GM23338 (cell line): ENCODE data around the gene GART. TPM values are rescaled to one million over a fixed set of nuclear protein-coding genes. Genes with fewer than 3 reads are reported as not detected.

Experiments used
- ATAC-seq: fragments of 200-7000 bp; cut with Tn5 transposase; 3 replicates; pipeline ENCODE4 v1.9.1; 2020
- DNase-seq: peaks from one replicate; pipeline ENCODE4 v3.0.0-alpha.2; 2015; ENCODE audit warnings: low spot score
- H2AFZ ChIP-seq: fragments of 200-600 bp; sonication (generic); 2 replicates; pipeline ENCODE4 v1.8.0; 2016; ENCODE audit warnings: antibody characterized with exemption, mild to moderate bottlenecking, moderate library complexity
- H3F3A ChIP-seq: fragments of 200-600 bp; sonication (generic); replicated peaks from 2 replicates; pipeline ENCODE4 v1.8.0; 2017; ENCODE audit warnings: antibody characterized with exemption, mixed run types, low read depth
- H3K27ac ChIP-seq: fragments of 200-600 bp; sonication (generic); 2 replicates; pipeline ENCODE4 v1.6.1; 2016; ENCODE audit warnings: low read depth
- H3K27me3 ChIP-seq: fragments of 200-600 bp; sonication (generic); 2 replicates; pipeline ENCODE4 v1.8.0; 2016; ENCODE audit warnings: mild to moderate bottlenecking, mixed run types, moderate library complexity; ENCODE audit not compliant: insufficient read depth
- H3K36me3 ChIP-seq: fragments of 200-600 bp; sonication (generic); 2 replicates; pipeline ENCODE4 v1.8.0; 2016; ENCODE audit warnings: mild to moderate bottlenecking; ENCODE audit not compliant: insufficient read depth
- H3K4me1 ChIP-seq: fragments of 200-600 bp; sonication (generic); 2 replicates; pipeline ENCODE4 v1.8.0; 2016; ENCODE audit warnings: mild to moderate bottlenecking, moderate library complexity; ENCODE audit not compliant: insufficient read depth
- H3K4me2 ChIP-seq: fragments of 200-600 bp; sonication (generic); 2 replicates; pipeline ENCODE4 v1.7.1; 2017; ENCODE audit warnings: mixed run types
- H3K4me3 ChIP-seq: fragments of 200-600 bp; sonication (generic); 2 replicates; pipeline ENCODE4 v1.6.1; 2016; ENCODE audit warnings: mixed run types
- H3K79me2 ChIP-seq: fragments of 200-600 bp; sonication (generic); replicated peaks from 2 replicates; pipeline ENCODE4 v1.8.0; 2017; ENCODE audit warnings: mild to moderate bottlenecking; ENCODE audit not compliant: insufficient read depth
- H3K9me2 ChIP-seq: fragments of 200-600 bp; sonication (generic); 2 replicates; pipeline ENCODE4 v1.8.0; 2017; ENCODE audit not compliant: insufficient read depth
- H4K20me1 ChIP-seq: fragments of 200-600 bp; sonication (generic); replicated peaks from 2 replicates; pipeline ENCODE4 v1.8.0; 2017; ENCODE audit warnings: mild to moderate bottlenecking; ENCODE audit not compliant: insufficient read depth
- H3K27ac Mint-ChIP-seq: 2 replicates; pipeline ENCODE4 v1.8.0; 2020; ENCODE audit warnings: inconsistent platforms, mild to moderate bottlenecking, moderate library complexity, mixed read lengths
- H3K27me3 Mint-ChIP-seq: 3 replicates; pipeline ENCODE4 v1.8.0; 2022; ENCODE audit warnings: low read depth, mild to moderate bottlenecking, moderate library complexity, mixed read lengths, inconsistent platforms; ENCODE audit not compliant: insufficient read depth, poor library complexity
- H3K36me3 Mint-ChIP-seq: 3 replicates; pipeline ENCODE4 v1.8.0; 2021; ENCODE audit warnings: low read depth, mild to moderate bottlenecking, inconsistent platforms, moderate library complexity, mixed read lengths
- H3K4me1 Mint-ChIP-seq: 3 replicates; pipeline ENCODE4 v1.8.0; 2020; ENCODE audit warnings: mild to moderate bottlenecking, inconsistent platforms, mixed read lengths
- H3K4me3 Mint-ChIP-seq: 3 replicates; pipeline ENCODE4 v1.8.0; 2021; ENCODE audit warnings: moderate library complexity, mild to moderate bottlenecking, inconsistent platforms, mixed read lengths
- H3K9me3 Mint-ChIP-seq: 3 replicates; pipeline ENCODE4 v1.8.0; 2020; ENCODE audit warnings: moderate library complexity, mild to moderate bottlenecking, inconsistent platforms, mixed read lengths
- ETS1 ChIP-seq: IDR thresholded peaks from 2 replicates; pipeline ENCODE4 v1.6.1; 2016; ENCODE audit warnings: antibody characterized with exemption
- EZH2 ChIP-seq: fragments of 200-600 bp; sonication (generic); IDR thresholded peaks from one replicate; pipeline ENCODE4 v1.8.0; 2017; ENCODE audit warnings: antibody characterized with exemption, mild to moderate bottlenecking, low read depth; ENCODE audit not compliant: unreplicated experiment
- EZH2phosphoT487 ChIP-seq: fragments of 200-600 bp; sonication (generic); IDR thresholded peaks from one replicate; pipeline ENCODE4 v1.8.1; 2018; ENCODE audit warnings: antibody characterized with exemption; ENCODE audit not compliant: unreplicated experiment
- JUNB ChIP-seq: IDR thresholded peaks from one replicate; pipeline ENCODE4 v1.6.1; 2016; ENCODE audit warnings: antibody characterized with exemption; ENCODE audit not compliant: unreplicated experiment
- STAT1 ChIP-seq: IDR thresholded peaks from one replicate; pipeline ENCODE4 v1.6.1; 2016; ENCODE audit warnings: antibody characterized with exemption; ENCODE audit not compliant: unreplicated experiment
- ZNF114 ChIP-seq: fragments of 250-450 bp; sonication (Bioruptor Pico); IDR thresholded peaks from 2 replicates; pipeline ENCODE4 v1.5.0; 2020; ENCODE audit warnings: mild to moderate bottlenecking, moderate library complexity
- ZNF331 ChIP-seq: fragments of 250-450 bp; sonication (Bioruptor Pico); IDR thresholded peaks from 2 replicates; pipeline ENCODE4 v1.5.0; 2020; ENCODE audit warnings: low read depth, mild to moderate bottlenecking, moderate library complexity
- polyA plus RNA-seq: library from polyadenylated mRNA; unstranded; fragments of >200 nt; fragmentation: Nextera tagmentation; extraction: Ambion mirVana; gene quantifications from 2 replicates; pipeline ENCODE4 v1.2.1, GENCODE V29; 2016
- total RNA-seq: library from RNA; depleted of rRNA; stranded (reverse); fragments of >200 nt; shearing (Covaris generic); gene quantifications from 2 replicates; pipeline ENCODE4 v1.2.3, GENCODE V29; 2014

Gene GART
- total and polyA plus RNA-seq, 2 experiments from 2014 or later = 87.6 to 224 TPM

DNA sequence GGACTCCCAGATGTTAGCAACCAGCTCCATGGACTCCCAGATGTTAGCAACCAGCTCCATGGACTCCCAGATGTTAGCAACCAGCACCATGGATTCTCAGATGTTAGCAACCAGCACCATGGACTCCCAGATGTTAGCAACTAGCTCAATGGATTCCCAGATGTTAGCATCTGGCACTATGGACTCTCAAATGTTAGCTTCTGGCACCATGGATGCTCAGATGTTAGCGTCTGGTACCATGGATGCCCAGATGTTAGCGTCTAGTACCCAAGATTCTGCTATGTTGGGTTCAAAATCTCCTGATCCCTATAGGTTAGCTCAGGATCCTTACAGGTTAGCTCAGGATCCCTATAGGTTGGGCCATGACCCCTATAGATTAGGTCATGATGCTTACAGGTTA, 9.7 kb upstream of the GART start:
- Histone ChIP-seq H3K27me3 (no peaks in the 10 kb centered on the region), H3K27ac (no peak overlapping the region), H3F3A (peaks cover 10% of the 10 kb centered on the region; the same call in 1 of the 2 replicates), H3K4me1 (no peaks in the 10 kb centered on the region), H3K9me2 (no peaks in the 10 kb centered on the region), H4K20me1 (peaks cover 52% of the 10 kb centered on the region), H3K36me3 (peaks cover 71% of the 10 kb centered on the region), H3K4me2 (no peak overlapping the region), H3K79me2 (peaks cover 98% of the 10 kb centered on the region), H3K4me3 (no peak overlapping the region), H2AFZ (no peak overlapping the region)
- H3K27me3 Mint-ChIP-seq = no peaks in the 10 kb centered on the region
- no peak for TF ChIP-seq ETS1
- TF ChIP-seq ZNF331 = no peak
- TF ChIP-seq ZNF114 (CRISPR knock-in tag) = no peak
- TF ChIP-seq JUNB = no peak
- TF ChIP-seq EZH2 = no peak
- no peak for TF ChIP-seq EZH2phosphoT487
- H3K9me3 Mint-ChIP-seq = no peaks in the 10 kb centered on the region
- H3K4me3 Mint-ChIP-seq = no peak overlapping the region
- no peak overlapping the region for H3K27ac Mint-ChIP-seq
- H3K36me3 Mint-ChIP-seq = peaks cover 97% of the 10 kb centered on the region
- ATAC-seq (no peak), DNase-seq (no peak)
- no peaks in the 10 kb centered on the region; the same call in 1 of the 3 replicates for H3K4me1 Mint-ChIP-seq

DNA sequence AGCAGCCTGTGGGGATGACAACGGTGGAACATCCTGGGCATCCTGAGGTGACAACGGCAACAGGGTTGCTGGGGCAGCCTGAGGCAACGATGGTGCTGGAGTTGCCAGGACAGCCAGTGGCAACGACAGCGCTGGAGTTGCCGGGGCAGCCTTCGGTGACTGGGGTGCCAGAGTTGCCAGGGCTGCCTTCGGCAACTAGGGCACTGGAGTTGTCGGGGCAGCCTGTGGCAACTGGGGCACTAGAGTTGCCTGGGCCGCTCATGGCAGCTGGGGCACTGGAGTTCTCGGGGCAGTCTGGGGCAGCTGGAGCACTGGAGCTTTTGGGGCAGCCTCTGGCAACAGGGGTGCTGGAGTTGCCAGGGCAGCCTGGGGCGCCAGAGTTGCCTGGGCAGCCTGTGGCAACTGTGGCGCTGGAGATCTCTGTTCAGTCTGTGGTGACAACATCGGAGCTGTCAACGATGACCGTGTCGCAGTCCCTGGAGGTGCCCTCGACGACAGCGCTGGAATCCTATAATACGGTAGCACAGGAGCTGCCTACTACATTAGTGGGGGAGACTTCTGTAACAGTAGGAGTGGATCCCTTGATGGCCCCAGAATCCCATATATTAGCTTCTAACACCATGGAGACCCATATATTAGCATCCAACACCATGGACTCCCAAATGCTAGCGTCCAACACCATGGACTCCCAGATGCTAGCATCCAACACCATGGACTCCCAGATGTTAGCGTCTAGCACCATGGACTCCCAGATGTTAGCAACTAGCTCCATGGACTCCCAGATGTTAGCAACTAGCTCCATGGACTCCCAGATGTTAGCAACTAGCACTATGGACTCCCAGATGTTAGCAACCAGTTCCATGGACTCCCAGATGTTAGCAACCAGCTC, 9.1 kb upstream of the GART start:
- Mint-ChIP-seq H3K9me3 (no peaks in the 10 kb centered on the region), H3K4me1 (no peaks in the 10 kb centered on the region; the same call in 1 of the 3 replicates), H3K36me3 (peaks cover 94% of the 10 kb centered on the region), H3K27ac (no peak overlapping the region), H3K27me3 (no peaks in the 10 kb centered on the region), H3K4me3 (no peak overlapping the region)
- no peak for DNase-seq
- Histone ChIP-seq H3K4me1 (no peaks in the 10 kb centered on the region), H3K4me3 (no peak overlapping the region), H4K20me1 (peaks cover 51% of the 10 kb centered on the region), H3K36me3 (peaks cover 69% of the 10 kb centered on the region), H3K4me2 (no peak overlapping the region), H2AFZ (no peak overlapping the region), H3K27ac (no peak overlapping the region), H3F3A (peaks cover 10% of the 10 kb centered on the region; the same call in 1 of the 2 replicates), H3K27me3 (no peaks in the 10 kb centered on the region), H3K79me2 (peaks cover 98% of the 10 kb centered on the region), H3K9me2 (no peaks in the 10 kb centered on the region)
- no peak for ATAC-seq
- TF ChIP-seq STAT1 = no peak
- TF ChIP-seq ZNF331 = no peak
